ENCODE measurements around the gene HPSE2.

DNA sequence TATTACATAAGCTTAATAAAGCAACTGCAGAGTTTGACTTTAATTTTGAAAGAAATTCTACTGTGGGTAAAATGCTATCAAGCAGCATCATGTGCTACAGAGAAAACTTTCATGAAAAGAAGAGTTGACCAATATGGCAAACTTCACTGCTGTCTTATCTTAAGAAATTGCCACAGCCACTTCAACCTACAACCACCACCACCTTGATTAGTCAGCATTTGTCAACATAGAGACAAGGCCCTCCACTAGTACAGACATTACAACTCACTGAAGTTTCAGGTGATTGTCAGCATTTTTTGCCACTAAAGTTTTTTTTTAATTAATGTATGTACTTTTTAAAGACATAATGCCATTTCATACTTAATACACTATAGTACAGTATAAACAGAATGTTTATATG is 350.3 kb downstream of the HPSE2 start:
- TF ChIP-seq, protein P1, sequence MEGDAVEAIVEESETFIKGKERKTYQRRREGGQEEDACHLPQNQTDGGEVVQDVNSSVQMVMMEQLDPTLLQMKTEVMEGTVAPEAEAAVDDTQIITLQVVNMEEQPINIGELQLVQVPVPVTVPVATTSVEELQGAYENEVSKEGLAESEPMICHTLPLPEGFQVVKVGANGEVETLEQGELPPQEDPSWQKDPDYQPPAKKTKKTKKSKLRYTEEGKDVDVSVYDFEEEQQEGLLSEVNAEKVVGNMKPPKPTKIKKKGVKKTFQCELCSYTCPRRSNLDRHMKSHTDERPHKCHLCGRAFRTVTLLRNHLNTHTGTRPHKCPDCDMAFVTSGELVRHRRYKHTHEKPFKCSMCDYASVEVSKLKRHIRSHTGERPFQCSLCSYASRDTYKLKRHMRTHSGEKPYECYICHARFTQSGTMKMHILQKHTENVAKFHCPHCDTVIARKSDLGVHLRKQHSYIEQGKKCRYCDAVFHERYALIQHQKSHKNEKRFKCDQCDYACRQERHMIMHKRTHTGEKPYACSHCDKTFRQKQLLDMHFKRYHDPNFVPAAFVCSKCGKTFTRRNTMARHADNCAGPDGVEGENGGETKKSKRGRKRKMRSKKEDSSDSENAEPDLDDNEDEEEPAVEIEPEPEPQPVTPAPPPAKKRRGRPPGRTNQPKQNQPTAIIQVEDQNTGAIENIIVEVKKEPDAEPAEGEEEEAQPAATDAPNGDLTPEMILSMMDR (IDR thresholded peaks at IDR 0.05): no peak
- TF ChIP-seq POLR2A (IDR thresholded peaks at IDR 0.05): no peak
